Cortex of kidney (tissue), 1 donor: Measurements from ENCODE around the gene AMZ1.
"Not testable (repeated sequence)": the region's sequence is repeated elsewhere in the genome, so short reads cannot be mapped to it uniquely, and the experiment has no call there.

Source experiments
- DNase-seq: peaks from one replicate; lab custom pipeline; 2025; lab: John Stamatoyannopoulos, UW

AMZ1 gene

DNA sequence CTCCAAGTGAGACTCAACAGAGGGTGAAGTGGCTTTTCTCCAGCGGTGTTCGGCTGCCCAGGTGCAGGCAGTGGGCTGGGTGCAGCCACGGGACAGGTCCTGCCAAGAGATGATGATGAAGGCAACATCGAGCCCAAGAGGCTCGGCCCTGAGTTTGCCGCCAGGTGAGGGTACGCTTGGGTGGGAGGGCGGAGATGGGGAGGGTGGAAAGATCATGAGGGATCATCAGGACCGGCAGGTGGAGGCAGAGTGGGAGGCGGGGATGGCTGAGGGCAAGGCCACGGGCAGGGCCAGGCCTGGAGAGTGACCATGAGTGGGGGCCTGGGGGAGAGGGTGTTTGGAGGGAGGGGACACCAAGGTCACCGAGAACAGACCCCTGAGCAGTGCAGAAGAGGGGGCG lies 17.8 kb upstream of the AMZ1 start:
- DNase-seq, result no peak

DNA sequence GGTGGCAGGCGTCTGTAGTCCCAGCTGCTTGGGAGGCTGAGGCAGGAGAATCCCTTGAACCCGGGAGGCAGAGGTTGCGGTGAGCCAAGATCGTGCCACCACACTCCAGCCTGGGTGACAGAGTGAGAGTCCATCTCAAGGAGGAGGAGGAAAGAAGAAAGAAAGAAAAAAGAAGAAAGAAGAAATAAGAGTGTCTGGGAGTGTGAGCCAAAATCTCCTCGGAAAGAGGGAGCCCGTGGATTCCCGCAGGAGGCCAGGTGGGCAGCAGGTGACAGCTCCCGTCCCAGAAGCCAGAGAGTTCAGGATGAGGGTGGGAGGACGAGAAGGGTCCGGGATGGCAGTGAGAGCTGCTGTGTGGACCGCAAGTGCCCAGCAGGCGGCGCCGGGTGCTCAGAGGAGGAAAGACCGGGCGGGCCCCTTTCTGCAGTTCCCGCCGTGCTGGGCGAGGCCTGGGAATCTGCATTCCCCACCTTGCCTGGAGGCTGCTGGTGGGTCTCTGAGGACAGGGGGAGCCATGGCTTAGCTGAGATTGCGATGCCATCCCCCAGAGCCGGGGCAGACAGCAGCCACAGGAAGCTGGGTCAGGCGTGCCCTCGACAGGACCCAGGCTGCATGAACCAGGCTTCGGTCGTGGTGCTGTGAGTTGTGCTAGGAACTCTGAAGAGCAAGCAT lies 17.1 kb upstream of the AMZ1 start:
- DNase-seq, result no peak

DNA sequence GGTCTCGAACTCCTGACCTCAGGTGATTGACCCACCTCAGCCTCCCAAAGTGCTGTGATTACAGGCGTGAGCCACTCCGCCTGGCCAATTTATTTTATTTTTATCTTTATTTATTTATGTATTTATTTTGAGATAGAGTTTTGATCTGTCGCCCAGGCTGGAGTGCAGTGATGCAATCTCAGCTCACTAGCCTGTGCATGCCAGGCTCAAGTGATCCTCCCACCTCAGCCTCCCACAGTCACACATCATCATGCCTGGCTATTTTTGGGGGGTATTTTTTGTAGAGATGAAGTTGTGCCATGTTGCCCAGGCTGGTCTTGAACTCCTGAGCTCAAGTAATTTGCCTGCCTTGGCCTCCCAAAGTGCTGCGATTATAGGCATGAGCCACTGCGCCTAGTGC lies 14.8 kb upstream of the AMZ1 start:
- DNase-seq, result not testable (repeated sequence)

DNA sequence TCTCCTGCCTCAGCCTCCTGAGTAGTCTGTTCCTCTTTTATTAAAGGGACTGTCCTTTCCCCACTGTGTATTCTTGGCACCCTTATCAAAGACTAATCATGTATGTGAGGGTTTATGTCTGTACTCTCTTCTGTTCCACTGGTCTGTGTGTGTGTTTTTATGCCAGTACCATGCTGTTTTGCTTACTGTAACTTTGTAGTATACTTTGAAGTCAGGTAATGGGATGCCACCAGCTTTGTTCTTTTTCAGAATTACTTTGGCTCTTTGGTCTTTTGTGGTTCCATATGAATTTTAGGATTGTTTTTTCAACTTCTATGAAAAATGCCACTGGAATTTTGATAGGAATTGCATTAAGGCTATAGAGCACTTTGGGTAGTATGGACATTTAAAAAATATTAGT lies 14.1 kb upstream of the AMZ1 start:
- DNase-seq, result no peak

DNA sequence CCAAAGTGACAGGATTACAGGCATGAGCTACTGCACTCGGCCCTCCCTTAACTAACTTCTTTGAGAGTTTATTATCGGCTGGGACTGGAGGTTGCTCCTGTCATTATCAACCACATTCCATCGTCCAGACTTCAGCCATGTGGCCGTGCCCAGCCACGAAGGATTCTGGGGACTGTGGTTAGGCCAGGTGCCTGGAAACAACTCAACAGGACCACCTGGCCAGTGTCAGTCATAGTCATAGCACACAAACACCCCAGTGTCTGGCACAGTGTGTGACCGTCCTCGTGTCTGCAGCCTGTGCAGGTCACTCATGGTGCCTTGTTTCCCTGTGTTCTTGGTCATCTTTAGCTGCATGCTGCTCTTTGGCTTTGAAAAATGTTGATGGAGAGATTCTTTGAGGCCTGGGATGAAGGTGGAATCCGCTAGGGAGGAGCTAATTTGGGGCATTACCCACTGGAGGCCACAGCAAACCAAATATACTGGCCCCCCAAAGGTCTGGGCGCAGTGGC lies 12.7 kb upstream of the AMZ1 start:
- DNase-seq, result no peak

DNA sequence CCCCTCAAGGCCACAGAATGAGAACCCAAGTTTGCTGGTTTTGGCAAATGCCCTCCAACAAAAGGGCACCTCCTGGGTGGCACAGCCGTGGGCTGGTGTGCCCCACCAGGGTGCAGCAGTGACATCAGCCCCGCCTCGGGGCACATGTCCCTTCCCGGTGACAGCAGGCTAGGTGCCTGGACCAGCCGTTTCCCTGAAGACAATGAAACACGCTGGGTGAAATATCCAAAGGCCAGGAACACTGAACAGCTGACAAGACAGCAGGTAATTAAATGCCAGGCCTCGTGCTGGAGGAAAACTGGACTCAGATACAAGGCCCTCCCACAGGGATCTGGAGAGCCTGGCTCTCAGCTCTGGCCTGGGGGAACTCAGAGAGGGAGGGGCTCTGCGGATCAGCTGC lies 11.4 kb upstream of the AMZ1 start:
- not testable (repeated sequence) for DNase-seq

DNA sequence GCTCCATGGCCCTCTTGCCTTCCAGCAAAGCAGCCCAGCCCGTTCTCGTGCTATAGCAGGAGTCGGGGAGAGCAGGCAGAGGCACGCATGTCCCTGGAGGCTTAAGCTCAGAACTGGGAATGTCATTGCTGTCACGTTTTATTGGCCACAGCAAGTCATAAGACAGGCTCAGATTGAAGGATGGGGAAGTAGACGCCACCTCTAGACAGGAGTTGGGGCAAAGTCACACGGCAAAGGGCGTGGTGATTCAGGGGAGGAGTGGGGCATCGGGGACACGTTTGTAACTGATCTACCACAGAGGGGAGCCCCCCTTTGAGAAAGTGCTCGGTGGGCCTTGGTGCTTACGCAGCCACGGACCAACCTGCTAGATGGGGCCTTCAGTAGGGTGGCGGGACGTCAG lies 9.5 kb upstream of the AMZ1 start:
- not testable (repeated sequence) for DNase-seq

DNA sequence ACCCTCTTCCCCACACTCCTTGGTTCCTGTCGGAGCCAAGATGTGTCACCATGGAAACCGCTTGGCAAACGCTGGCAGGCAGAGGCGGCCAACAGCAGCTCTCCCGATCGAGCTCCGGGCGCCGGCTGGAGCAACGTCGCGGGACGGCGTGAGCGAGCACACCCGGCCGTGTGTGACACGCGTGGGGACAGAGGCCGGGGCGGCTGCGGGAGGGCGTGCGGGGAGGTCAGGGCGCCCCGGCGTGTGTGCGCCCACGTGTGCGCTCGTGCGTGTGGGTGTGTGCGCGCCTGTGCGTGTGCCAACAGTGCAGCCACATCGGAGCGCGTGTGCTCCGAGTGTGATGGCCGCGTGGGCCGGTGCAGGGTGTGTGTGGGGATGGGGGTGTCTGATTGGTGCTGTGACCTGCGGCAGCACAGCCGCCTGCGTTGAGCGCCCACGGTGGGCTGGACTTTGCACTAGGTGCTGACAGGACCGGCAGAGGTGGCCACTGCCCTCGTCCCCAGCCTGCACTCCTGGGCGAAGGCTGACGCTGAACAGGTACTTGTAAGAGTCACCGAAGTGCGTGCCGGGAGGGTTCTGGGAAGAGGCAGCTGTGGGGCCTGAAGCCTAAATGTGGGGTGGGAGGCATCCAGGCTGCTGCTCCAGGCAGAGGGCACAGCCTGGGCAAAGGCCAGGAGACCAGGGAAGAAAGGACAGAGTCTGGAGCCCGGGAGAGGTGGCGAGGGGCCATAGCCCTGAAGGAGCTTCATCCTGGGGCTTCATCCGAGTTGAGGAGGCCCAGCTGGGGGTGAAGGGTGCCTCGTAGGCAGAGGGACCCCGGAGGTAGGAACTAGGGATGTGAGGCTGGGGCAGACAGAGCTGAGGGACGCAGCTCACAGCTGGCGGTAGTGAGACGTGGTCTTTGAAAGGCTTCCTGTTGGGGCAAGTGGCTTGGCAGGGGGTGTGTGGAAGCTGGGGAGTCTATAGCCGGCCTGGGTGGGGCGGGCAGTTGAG lies 8.6 kb upstream of the AMZ1 start:
- DNase-seq, result not testable (repeated sequence)

DNA sequence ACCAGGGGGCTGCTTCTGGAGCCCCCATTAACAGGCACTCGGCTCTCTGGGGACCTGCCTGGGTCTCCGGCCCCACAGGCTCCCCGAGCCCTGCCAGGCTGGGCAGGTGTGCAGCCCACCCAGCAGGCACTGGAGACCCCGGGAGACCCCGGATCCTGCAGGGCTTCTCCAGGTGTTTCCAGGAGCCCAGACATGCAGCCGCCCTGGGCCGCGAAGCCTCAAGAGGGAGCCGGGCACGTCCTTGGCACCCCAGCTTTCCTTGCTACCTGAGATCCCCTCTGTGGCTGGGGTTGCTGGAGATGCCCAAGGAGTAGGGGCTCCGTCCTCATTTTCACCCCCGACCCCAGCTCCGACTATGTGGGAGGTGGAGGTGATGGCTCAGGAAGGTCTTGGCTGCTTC lies 7.7 kb upstream of the AMZ1 start:
- DNase-seq, result no peak

DNA sequence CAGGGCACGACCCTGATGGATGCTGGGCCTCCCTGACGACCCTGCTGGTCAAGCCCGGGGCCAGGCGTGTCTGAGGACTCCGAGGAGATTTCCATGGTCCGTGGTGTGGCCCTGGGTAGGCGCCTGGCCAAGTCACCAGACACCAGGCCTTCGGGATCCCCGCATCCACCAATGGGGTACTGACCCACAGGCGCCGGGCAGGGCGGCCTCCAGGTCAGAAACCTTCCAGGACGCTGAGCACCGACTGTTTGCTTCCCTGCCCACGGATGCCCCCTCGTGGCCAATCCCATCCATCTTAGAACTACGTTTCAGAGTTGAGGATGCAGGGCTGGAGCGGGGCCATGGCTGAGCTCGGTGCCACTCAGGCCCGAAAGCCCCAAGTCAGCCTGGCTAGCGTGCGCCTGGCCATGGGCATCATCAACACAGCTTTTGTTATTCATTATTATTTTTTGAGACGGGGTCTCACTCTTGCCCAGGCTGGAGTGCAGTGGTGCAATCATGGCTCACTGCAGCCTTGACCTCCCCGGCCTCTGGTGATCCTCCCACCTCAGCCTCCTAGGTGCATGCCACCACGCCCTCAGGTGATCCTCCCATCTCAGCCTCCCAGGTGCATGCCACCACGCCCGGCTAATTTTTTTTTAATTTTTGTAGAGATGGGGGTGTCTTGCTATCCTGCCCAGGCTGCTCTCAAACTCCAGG lies 7.1 kb upstream of the AMZ1 start:
- DNase-seq, result no peak

DNA sequence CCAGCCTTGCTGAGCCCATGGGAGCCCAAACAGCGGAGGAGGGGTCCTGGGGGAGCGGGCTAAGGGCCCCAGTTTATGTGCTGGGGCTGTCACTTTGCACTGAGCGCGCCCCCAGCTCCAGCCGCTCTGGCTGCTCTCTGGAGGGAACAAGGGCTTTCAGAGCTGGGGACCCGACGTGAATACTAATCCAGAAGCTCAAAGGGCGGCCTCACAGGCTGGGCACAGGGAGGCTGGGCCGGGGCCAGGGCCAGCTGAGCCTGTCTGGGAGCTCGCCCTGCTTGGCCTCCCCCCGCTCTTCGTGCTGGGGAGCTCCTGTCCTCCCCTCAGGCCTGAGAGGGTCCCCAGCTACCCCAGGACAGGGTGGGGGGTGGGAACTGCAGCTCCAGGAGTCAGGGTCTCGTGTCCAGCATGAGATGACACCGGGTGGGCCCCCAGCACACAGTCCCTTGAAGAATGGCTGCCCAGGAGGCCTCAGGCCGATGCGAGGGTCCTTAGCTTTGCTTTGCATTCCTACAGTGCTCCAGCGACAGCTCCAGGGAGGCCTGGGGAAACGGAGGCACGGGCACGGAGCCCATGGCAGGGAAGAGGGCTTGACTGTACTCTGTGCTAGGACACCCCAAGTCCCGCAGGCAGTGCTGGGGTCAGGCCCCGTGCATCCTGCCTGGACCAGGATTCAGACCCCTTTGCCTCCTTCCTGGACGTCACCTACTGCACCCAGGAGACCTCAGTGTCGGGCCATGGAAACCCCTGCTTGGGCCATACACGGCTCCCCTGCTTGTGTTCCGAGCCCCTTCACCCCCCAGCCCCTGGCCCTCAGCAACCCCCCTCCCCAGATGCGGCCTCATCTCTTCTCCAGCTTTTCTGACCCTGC lies 5.8 kb upstream of the AMZ1 start:
- no peak for DNase-seq

DNA sequence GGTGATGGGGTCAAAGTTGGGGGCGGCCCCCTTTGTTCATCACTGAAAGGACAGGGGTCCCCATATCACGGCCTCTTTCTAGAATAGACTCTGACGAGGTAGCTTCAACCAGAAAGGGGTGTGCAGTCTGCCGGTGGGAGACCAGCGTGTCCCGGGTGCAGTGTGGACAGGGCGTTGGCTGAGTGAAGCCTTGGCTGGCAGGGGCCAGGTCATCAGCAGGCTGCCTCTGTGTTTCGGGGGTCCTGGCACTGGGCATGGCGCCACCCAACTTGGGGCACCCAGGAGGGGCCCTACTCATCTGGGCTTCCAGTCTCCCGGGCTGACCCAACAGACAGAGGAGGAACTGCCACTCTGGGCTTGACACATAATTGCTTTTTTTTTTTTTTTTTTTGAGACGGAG lies 3.5 kb upstream of the AMZ1 start:
- no peak for DNase-seq

DNA sequence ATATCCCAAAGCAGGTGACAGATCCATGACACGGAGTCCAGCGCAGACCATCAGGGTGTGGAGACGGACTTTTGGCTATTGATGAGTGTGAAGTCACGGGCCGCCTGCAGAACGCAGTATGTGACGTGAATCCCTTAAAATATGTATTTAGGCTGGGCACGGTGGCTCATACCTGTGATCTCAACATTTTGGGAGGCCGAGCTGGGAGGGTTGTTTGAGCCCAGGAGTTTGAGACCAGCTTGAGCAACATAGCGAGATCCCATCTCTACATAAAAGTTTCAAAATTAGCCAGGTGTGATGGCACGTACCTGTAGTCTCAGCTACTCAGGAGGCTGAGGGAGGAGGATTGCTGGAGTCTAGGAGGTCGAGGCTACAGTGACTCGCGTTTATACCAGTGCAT lies 1.9 kb upstream of the AMZ1 start:
- DNase-seq, result no peak

DNA sequence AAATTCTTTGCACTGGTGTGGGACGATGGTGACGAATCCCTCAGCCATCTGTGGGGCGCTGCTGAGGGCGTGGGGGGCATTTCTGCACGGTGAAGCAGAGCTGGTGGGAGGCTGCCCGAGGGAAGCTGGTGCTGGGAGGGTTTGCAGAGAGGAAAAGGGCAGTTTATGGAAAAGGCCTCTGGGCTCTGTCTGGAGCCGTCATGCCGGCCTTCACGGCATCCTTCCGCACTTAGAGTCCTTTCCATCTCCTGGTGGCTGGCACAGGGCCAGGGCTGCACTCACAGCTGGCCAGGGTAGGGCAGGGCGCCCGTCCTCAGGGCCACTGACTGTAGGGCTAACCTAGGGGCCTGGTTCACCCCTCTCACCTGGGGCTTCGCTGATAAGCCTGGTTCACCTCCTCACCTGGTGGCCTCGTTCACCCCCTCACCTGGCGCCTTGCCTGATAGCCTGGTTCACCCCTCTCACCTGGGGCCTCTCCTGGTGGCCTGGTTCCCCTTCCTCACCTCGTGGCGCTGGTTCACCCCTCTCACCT lies 598 bp upstream of the AMZ1 start:
- DNase-seq, result no peak

DNA sequence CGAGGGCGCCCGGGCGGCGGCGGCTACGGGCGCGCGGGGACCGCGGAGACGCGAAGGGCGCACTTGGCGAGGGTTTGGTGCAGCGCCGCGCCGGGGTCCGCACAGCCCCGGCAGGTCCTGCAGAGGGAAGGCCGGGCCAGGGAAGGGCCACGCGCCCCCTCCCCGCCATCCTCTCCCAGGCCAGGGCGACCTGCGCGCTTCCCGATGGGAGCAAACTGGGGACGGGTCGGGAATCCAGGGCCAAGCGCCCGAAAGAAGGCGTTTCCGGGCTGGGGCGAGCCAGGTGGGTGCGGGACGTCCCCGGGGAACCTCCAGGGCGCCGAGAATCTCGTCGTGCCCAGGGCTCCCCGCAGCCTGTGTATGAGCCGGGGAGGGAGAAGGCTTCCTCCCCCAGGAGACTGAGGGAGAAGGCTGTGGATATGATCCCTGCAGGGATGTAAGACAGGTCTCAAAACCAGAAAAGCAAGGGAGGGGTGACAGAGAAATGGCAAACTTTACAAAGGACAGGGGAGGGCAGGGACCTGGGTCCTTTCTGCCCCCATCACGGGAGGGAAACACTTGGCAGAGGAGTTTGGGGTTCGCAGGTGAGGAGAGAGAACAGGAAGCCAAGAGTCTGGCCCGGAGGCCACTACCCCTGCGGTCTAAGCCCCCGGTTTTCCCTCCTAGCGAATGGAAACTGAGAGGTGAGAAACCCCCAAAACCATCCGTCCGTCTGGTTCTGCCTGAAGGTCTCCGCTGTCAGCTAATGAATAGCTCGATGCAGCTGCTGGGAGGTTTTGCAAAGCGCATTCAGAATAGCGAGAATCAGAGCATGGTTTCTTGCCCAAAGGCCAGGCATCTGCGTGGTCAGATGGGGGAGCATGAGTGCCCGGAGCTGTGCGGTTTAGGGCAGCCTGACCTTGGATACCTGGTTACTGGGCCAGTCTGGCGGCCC lies 674 bp downstream of the AMZ1 start:
- DNase-seq, result no peak

DNA sequence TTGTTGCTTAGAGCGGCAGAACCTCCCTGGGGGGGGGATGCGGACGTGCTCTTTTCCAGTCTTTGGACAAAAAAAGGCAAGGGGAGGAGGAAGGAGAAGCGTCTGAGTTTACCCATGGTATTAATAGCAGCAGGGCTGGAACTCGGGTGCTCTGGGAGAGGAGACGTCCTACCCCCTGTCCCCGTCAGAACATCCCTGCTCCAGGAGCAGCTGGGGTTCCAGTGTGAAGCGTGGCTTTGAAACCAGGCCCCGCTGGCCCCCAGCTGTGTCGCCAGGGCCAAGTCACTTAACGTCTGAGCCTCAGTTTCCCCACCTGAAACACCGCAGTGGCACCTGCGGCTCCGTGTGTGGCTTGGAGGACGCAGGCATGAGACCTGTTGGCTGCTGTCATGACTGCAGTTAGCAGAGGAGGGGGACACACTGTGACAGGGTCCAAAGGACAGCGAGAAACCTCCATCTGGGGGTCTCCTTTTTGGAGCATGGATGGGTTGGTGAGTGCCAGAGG lies 1.4 kb downstream of the AMZ1 start:
- DNase-seq, result no peak

DNA sequence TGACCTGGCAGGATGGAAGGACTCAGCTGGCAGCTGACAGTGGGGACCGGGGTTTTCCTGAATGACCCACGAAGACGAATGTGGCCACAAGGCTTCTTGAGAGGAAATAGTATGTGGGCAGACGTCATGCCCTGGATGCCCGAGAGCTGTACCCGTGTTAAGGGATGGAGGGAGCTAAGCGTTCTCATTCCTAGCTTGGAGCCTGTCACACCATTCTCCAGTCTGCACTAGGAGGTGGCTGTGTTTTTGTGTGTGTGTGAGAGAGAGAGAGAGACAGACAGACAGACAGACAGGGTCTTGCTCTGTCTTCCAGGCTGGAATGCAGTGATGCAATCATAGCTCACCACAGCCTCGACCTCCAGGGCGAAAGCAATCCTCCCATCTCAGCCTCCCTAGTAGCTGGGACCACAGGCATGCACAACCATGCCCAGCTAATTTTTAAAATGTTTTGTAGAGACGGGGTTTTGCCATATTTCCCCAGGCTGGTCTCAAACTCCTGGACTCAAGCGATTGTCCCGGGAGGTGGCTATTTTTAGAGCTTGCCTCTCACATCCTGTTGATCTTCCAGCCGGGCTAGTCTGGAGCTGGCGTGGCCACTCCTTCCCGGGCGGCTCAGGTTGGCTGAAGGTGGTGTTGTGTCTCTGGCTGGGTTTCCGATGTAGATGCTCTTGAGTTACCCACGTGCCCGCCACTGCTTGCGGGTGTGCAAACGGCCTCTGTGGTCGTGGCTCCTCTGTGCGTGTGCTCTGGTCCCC lies 2.1 kb downstream of the AMZ1 start:
- no peak for DNase-seq

DNA sequence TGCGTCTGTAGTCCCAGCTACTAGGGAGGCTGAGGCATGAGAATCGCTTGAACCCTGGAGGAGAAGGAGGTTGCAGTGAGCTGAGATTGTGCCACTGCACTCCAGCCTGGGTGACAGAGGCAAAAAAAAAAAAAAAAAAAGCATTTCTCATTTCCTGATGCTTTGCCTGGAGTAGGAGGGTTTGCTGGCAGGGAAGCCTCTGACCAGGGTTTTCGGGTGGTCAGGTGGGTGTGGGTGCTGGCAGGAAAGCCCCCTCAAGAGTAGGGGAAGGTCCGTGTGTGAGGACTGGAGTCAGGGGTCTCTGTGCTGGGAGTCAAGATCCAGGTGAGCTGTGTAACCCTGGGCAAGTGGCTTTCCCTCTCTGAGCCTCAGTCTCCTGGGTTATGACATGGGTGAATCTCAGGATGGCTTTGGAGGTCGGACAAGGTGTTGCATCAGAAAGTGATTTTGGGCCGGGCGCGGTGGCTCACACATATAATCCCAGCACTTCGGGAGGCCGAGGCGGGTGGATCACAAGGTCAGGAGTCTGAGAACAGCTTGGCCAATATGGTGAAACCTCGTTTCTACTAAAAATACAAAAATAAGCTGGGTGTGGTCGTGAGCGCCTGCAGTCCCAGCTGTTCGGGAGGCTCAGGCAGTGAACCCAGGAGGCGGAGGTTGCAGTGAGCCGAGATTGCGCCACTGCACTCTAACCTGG lies 3.2 kb downstream of the AMZ1 start:
- DNase-seq, result no peak
